ENCODE results near the gene METTL1.
"Not testable (repeated sequence)": the region's sequence is repeated elsewhere in the genome, so short reads cannot be mapped to it uniquely, and the experiment has no call there.

METTL1 gene

GRCh38 chr12:57796996-57797395 is 25.1 kb upstream of the METTL1 start:
- DNase-seq (ENCODE audit: low read depth), result no peak

GRCh38 chr12:57795354-57795753 is 23.4 kb upstream of the METTL1 start:
- DNase-seq (ENCODE audit: low read depth), result no peak

DNA sequence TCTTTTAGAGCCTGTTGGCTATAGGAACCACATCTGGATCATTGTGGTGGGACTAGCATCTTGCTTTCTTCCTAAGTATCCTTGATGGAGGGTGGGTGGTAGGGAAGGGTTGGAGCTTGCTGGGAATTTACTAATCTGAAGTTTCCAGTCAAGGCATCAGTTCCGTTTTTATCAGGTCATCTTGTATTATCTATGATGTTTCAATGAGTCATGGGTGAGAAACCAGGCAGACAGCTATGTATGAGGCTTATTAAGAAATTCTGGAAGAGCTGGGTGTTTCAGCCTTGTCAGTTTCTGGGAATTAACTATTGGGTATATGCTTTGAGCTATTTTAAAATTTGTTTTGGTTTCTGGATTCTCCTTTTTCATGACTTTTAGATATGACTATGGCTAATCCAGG is 22.0 kb upstream of the METTL1 start:
- no peak for DNase-seq (ENCODE audit: low read depth)

- no peak for DNase-seq (ENCODE audit: low read depth)
Observed at GRCh38 chr12:57783861-57784260, 12.0 kb upstream of the METTL1 start.

- no peak for DNase-seq (ENCODE audit: low read depth)
Observed at GRCh38 chr12:57783466-57783801, 11.5 kb upstream of the METTL1 start.

- peak; percentile 96 for DNase-seq (ENCODE audit: low read depth)
Observed at GRCh38 chr12:57782608-57783465, 10.9 kb upstream of the METTL1 start, which contains the start of gene TSFM. Gene TSFM, plus strand, starts transcription at chr12:57782787. Its CDS starts 15 bp downstream, at chr12:57782802.

DNA sequence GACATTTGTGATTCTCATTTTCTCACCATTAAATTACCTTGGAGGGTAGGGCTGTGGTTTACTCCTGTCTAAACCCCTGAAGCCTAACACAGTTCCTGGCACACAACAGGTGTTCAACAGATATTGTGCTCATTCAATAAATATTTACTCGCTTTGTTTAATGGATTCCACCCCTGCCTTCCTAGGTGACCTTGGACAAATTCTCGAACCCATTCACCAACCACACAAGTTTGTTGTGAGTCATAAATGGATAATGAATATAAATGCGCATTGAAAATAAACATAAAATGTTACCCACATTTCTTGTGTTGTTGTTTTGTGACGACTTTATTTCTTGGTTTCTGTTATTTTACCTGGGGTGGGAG is 10.3 kb upstream of the METTL1 start:
- no peak for DNase-seq (ENCODE audit: low read depth)

- DNase-seq (ENCODE audit: low read depth), result no peak
Observed at GRCh38 chr12:57781801-57782200, 9.9 kb upstream of the METTL1 start.

GRCh38 chr12:57781244-57781643 is 9.3 kb upstream of the METTL1 start:
- DNase-seq (ENCODE audit: low read depth), result no peak

DNA sequence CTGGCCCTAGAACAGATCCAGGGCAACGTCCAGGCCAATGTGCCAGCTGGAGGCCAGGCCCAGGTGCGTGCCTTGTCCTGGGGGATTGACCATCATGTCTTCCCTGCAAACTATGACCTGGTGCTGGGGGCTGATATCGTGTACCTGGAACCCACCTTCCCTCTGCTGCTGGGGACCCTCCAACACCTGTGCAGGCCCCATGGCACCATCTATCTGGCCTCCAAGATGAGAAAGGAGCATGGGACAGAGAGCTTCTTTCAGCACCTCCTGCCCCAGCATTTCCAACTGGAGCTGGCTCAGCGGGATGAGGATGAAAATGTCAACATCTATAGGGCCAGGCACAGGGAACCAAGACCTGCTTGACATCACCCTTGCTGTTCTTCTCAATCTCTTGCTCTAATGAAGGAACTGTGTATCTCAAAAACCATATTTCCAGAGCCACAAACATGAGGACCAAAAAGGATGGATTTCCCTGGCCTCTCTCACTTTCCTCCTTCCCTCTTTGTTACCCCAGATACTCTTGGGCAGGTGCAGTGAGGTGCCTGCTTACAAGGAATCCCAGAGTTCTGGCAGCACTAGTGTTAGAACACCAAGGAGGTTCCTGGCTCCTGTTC is 8.5 kb upstream of the METTL1 start:
- no peak for DNase-seq (ENCODE audit: low read depth)

GRCh38 chr12:57779736-57780135 is 7.8 kb upstream of the METTL1 start:
- DNase-seq (ENCODE audit: low read depth), result no peak

DNA sequence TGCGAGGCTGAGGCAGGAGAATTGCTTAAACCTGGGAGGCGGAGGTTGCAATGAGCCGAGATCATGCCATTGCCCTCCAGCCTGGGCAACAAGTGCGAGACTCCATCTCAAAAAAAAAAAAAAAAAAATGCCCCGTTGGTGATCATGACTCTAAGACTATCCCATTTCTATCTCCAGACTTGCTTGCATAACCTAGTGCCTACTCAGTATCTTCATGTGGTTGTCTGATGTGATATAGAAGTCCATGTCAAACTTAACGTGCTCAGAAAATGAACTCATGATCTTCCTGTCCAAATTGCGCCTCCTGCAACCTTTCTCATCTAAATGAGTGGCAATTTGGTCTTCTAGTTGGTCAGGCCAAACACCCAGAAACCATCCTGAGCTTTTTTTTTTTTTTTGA is 6.0 kb upstream of the METTL1 start:
- DNase-seq (ENCODE audit: low read depth), result no peak

GRCh38 chr12:57777367-57777766 is 5.5 kb upstream of the METTL1 start:
- no peak for DNase-seq (ENCODE audit: low read depth)

GRCh38 chr12:57776247-57776587 is 4.3 kb upstream of the METTL1 start:
- no peak for DNase-seq (ENCODE audit: low read depth)

GRCh38 chr12:57775563-57776246 is 3.8 kb upstream of the METTL1 start:
- DNase-seq (ENCODE audit: low read depth), result no peak

DNA sequence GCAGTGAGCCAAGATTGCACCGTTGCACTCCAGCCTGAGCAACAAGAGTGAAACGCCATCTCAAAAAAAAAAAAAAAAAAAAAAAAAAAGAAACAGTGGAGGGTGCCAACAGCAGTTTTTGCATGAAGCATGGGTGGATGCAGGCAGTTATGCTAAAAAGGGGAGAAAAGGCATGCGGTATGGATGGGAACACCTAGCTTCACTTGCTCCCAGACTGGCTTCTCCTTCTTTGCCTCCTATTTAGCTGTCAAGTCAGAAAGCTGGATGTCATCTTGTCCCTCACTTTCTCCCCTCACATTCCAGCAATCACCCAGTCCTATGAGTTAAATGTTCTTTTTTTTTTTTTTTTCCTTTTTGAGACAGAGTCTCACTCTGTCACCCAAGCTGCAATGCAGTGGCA is 3.1 kb upstream of the METTL1 start:
- DNase-seq (ENCODE audit: low read depth), result no peak

DNA sequence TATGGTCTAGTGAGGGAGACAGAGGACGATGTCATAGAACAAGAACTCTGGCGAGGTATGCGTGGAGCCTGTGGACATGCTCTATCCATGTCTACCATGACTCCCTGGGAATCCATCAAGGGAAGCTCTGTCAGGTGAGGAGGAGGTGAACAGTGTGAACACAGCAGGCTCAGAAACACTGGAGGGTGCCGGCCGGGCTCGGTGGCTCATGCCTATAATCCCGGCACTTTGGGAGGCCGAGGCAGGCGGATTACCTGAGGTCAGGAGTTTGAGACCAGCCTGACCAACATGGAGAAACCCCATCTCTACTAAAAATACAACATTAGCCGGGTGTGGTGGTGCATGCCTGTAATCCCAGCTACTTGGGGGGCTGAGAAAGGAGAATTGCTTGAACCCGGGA is 2.7 kb upstream of the METTL1 start:
- not testable (repeated sequence) for DNase-seq (ENCODE audit: low read depth)

GRCh38 chr12:57772429-57773322 is 771 bp upstream of the METTL1 start, which contains the start of gene EEF1AKMT3:
Gene EEF1AKMT3, plus strand, starts transcription at chr12:57772614. Its CDS starts 111 bp downstream, at chr12:57772725.
- no peak for DNase-seq (ENCODE audit: low read depth)

GRCh38 chr12:57771236-57771872 is 551 bp downstream of the METTL1 start:
- peak; percentile 85 for DNase-seq (ENCODE audit: low read depth)

DNA sequence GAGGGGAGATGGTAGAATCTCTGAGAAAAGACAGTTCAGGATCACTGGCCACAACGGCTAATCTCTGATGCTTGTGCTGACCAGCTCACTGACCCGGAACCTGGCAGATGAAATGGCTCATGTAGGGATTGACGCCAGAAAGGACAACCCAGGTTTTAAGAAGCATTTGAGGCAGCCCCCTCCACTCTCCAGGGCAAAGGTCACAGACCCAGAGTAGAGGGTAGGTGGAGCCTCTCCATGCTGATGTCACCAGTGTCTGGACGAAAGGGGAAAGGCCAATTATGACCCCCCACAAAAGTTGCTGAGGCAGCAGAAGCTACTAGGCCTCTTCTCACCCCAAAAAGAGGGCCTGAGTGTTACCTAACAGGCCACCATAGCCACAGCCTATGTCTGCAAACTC is 1.2 kb downstream of the METTL1 start:
- DNase-seq (ENCODE audit: low read depth), result no peak

- DNase-seq (ENCODE audit: low read depth), result no peak
Observed at GRCh38 chr12:57769594-57769993, 2.3 kb downstream of the METTL1 start.

DNA sequence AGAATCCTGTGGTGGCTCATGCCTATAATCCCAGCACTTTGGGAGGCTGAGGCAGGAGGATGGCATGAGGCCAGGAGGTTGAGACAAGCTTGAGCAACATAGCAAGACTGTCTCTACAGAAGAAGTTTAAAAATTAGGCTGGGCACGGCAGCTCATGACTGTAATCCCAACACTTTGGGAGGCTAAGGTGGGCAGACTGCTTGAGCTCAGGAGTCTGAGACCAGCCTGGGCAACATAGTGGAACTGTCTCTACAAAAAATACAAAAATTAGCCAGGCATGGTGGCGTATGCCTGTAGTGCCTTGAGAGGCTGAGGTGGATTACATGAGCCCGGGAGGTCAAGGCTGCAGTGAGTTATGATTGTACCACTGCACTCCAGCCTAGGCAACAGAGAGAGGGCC is 4.0 kb downstream of the METTL1 start:
- DNase-seq (ENCODE audit: low read depth), result no peak
